Esophagus (tissue), 2 donors: Measurements from ENCODE around the gene NDUFAF8. TPM values are rescaled to one million over a fixed set of nuclear protein-coding genes. Genes with fewer than 3 reads are reported as not detected.
"Not testable (repeated sequence)": the region's sequence is repeated elsewhere in the genome, so short reads cannot be mapped to it uniquely, and the experiment has no call there.

ENCODE experiments used
- H3K27ac ChIP-seq, 2 donors: one replicate each; pipeline ENCODE4 v1.5.1; 2013; ENCODE audit warnings: low read depth in 2 of 2, mild to moderate bottlenecking in 2 of 2, inconsistent platforms in 1 of 2, low read length in 1 of 2, moderate library complexity in 1 of 2
- H3K27me3 ChIP-seq, 2 donors: one replicate each; pipeline ENCODE4 v1.6.1; 2013; ENCODE audit warnings: low read length in 2 of 2, control low read depth in 1 of 2, mild to moderate bottlenecking in 1 of 2; ENCODE audit not compliant: insufficient read depth in 2 of 2, control insufficient read depth in 1 of 2
- H3K36me3 ChIP-seq, 2 donors: one replicate each; pipeline ENCODE4 v1.6.1; 2013; ENCODE audit warnings: low read length in 1 of 2; ENCODE audit not compliant: control insufficient read depth in 2 of 2, insufficient read depth in 2 of 2
- H3K4me1 ChIP-seq, 2 donors: one replicate each; pipeline ENCODE4 v1.6.1; 2013; ENCODE audit warnings: low read length in 1 of 2; ENCODE audit not compliant: control insufficient read depth in 2 of 2, insufficient read depth in 2 of 2
- H3K4me3 ChIP-seq, 2 donors: one replicate each; pipeline ENCODE4 v1.5.1; 2013; ENCODE audit warnings: low read length in 2 of 2, mild to moderate bottlenecking in 2 of 2, low read depth in 1 of 2, moderate library complexity in 1 of 2
- H3K9me3 ChIP-seq, 2 donors: one replicate each; pipeline ENCODE4 v1.6.1; 2013; ENCODE audit warnings: mild to moderate bottlenecking in 2 of 2, low read depth in 1 of 2, low read length in 1 of 2, moderate library complexity in 1 of 2; ENCODE audit not compliant: control insufficient read depth in 2 of 2, insufficient read depth in 1 of 2
- WGBS, 2 donors: extraction: QIAGEN DNeasy Blood & Tissue Kit; methylation state at CpG; one replicate each; pipeline ENCODE4 v1.1.7; 2013; 5-methylcytosine and 5-hydroxymethylcytosine counted together
- polyA plus RNA-seq, 2 donors: library from polyadenylated mRNA; stranded (reverse); fragments of 200-250 nt; gene quantifications; one replicate each; pipeline ENCODE4 v1.2.3, GENCODE V29; 2013
- donor health status: healthy with polysubstance abuse.
- donor health status: Bipolar disorder and iron deficiency.

NDUFAF8 gene
- polyA plus RNA-seq, 2 donors, result 34.0 to 37.1 TPM

- WGBS, 2 donors, result 18 to 23% methylated on average over 23 to 24 of the region's 24 CpGs
- H3K36me3 ChIP-seq, result peaks cover 0 to 2% of the 10 kb centered on the region in 2 donors
- H3K27ac ChIP-seq, result no peak overlapping the region
- peak overlapping the region; percentile 71 to 72 for H3K4me3 ChIP-seq
- peaks cover 6 to 20% of the 10 kb centered on the region in 2 donors for H3K4me1 ChIP-seq
- no peaks in the 10 kb centered on the region for H3K9me3 ChIP-seq
- no peaks in the 10 kb centered on the region for H3K27me3 ChIP-seq
These were observed 17.1 kb upstream of the NDUFAF8 start for GRCh38 chr17:81221842-81222619.

- H3K27ac ChIP-seq, result no peak overlapping the region
- H3K4me1 ChIP-seq, result peaks cover 6 to 20% of the 10 kb centered on the region in 2 donors
- no peaks in the 10 kb centered on the region for H3K27me3 ChIP-seq
- 0 to 1% methylated on average over 22 to 30 of the region's 30 CpGs for WGBS, 2 donors
- peak overlapping the region; percentile 71 to 72 for H3K4me3 ChIP-seq
- no peaks in the 10 kb centered on the region for H3K9me3 ChIP-seq
- H3K36me3 ChIP-seq, result peaks cover 0 to 2% of the 10 kb centered on the region in 2 donors
These were observed 16.6 kb upstream of the NDUFAF8 start for GRCh38 chr17:81222620-81222905.

- 1% methylated on average over 49 to 79 of the region's 79 CpGs for WGBS, 2 donors
- Histone ChIP-seq H3K27ac (peak within 1 kb of the TSS in 1 of 2 donors; percentile 65), H3K27me3 (no peaks in the 10 kb centered on the region)
These were observed 16.0 kb upstream of the NDUFAF8 start, which contains the start of gene CEP131 for GRCh38 chr17:81222906-81223761. TSS of gene CEP131 (minus strand) at chr17:81222965. CDS start at chr17:81220056, 2,909 bp downstream.

GRCh38 chr17:81223762-81224130 is 15.4 kb upstream of the NDUFAF8 start:
- 28 to 40% methylated on average over 11 of the region's 11 CpGs for WGBS, 2 donors
- Histone ChIP-seq H3K4me1 (peaks cover 6 to 20% of the 10 kb centered on the region in 2 donors), H3K4me3 (no peak overlapping the region), H3K27me3 (no peaks in the 10 kb centered on the region), H3K27ac (no peak overlapping the region), H3K9me3 (no peaks in the 10 kb centered on the region), H3K36me3 (peaks cover 0 to 4% of the 10 kb centered on the region in 2 donors)

More at GRCh38 chr17:81222906-81223761, 16.0 kb upstream of the NDUFAF8 start, which contains the start of gene CEP131:
- Histone ChIP-seq H3K9me3 (no peaks in the 10 kb centered on the region), H3K36me3 (peaks cover 0 to 2% of the 10 kb centered on the region in 2 donors), H3K4me3 (peak within 1 kb of the TSS; percentile 71 to 72), H3K4me1 (peaks cover 6 to 20% of the 10 kb centered on the region in 2 donors)

- H3K4me3 ChIP-seq, H3K27ac ChIP-seq, H3K4me1 ChIP-seq, H3K27me3 ChIP-seq, H3K9me3 ChIP-seq: not testable (repeated sequence)
- peaks cover 3 to 33% of the 10 kb centered on the region in 2 donors for H3K36me3 ChIP-seq
- WGBS, 2 donors, result 74 to 80% methylated on average over 2 of the region's 2 CpGs
These were observed 11.5 kb upstream of the NDUFAF8 start for GRCh38 chr17:81227630-81228029.

GRCh38 chr17:81228420-81228819 is 10.7 kb upstream of the NDUFAF8 start:
- H3K27ac ChIP-seq, result no peak overlapping the region
- 76 to 78% methylated on average over 9 of the region's 9 CpGs for WGBS, 2 donors
- no peaks in the 10 kb centered on the region for H3K9me3 ChIP-seq
- H3K36me3 ChIP-seq, result peaks cover 3 to 40% of the 10 kb centered on the region in 2 donors
- H3K4me3 ChIP-seq, result no peak overlapping the region
- H3K27me3 ChIP-seq, result no peaks in the 10 kb centered on the region
- H3K4me1 ChIP-seq, result peaks cover 0 to under 1% of the 10 kb centered on the region in 2 donors

- Histone ChIP-seq H3K36me3 (peaks cover 3 to 46% of the 10 kb centered on the region in 2 donors), H3K9me3 (no peaks in the 10 kb centered on the region), H3K4me3 (no peak overlapping the region), H3K27me3 (no peaks in the 10 kb centered on the region), H3K27ac (no peak overlapping the region), H3K4me1 (no peaks in the 10 kb centered on the region)
- WGBS, 2 donors, result 86 to 87% methylated on average over 29 to 32 of the region's 32 CpGs
These were observed 10.1 kb upstream of the NDUFAF8 start for GRCh38 chr17:81228834-81229665.

- Histone ChIP-seq H3K27me3 (no peaks in the 10 kb centered on the region), H3K4me1 (no peaks in the 10 kb centered on the region), H3K4me3 (no peak overlapping the region), H3K9me3 (no peaks in the 10 kb centered on the region), H3K27ac (no peak overlapping the region), H3K36me3 (peaks cover 3 to 48% of the 10 kb centered on the region in 2 donors)
- WGBS, 2 donors, result 88 to 92% methylated on average over 14 of the region's 14 CpGs
These were observed 9.5 kb upstream of the NDUFAF8 start for GRCh38 chr17:81229666-81229920.

GRCh38 chr17:81230043-81230820 is 8.9 kb upstream of the NDUFAF8 start:
- Histone ChIP-seq H3K36me3 (peaks cover 3 to 51% of the 10 kb centered on the region in 2 donors), H3K4me1 (no peaks in the 10 kb centered on the region), H3K27me3 (no peaks in the 10 kb centered on the region), H3K27ac (no peak overlapping the region), H3K4me3 (no peak overlapping the region), H3K9me3 (no peaks in the 10 kb centered on the region)
- whole genome bisulfite sequencing, 2 donors, result 88% methylated on average over 25 to 26 of the region's 26 CpGs
